HG02678 (cell line): ENCODE measurements around the gene CTR9.
A peak's percentile ranks its signal among the peaks of the same experiment; 100 is the strongest.
"Not testable (repeated sequence)": the region's sequence is repeated elsewhere in the genome, so short reads cannot be mapped to it uniquely, and the experiment has no call there.

Experiments
- ATAC-seq: cut with Tn5 transposase; IDR thresholded peaks from one replicate; pipeline ENCODE4 v1.9.1; 2021; ENCODE audit warnings: mild to moderate bottlenecking, moderate library complexity; ENCODE audit not compliant: unreplicated experiment

The CTR9 gene

GRCh38 chr11:10813945-10814344, 62.9 kb downstream of the CTR9 start:
- ATAC-seq: no peak

- ATAC-seq: no peak
Measured at GRCh38 chr11:10818594-10818993, 67.5 kb downstream of the CTR9 start.

GRCh38 chr11:10822491-10822890, 71.4 kb downstream of the CTR9 start:
- ATAC-seq: not testable (repeated sequence)

GRCh38 chr11:10823152-10823579, 72.1 kb downstream of the CTR9 start:
- no peak for ATAC-seq

GRCh38 chr11:10824888-10825287, 73.8 kb downstream of the CTR9 start:
- ATAC-seq: peak; percentile 62

- no peak for ATAC-seq
Measured at GRCh38 chr11:10828402-10828801, 77.4 kb downstream of the CTR9 start.

- ATAC-seq: no peak
Measured at GRCh38 chr11:10829139-10829538, 78.1 kb downstream of the CTR9 start.
